ENCODE data around the gene GREM2.

DNA sequence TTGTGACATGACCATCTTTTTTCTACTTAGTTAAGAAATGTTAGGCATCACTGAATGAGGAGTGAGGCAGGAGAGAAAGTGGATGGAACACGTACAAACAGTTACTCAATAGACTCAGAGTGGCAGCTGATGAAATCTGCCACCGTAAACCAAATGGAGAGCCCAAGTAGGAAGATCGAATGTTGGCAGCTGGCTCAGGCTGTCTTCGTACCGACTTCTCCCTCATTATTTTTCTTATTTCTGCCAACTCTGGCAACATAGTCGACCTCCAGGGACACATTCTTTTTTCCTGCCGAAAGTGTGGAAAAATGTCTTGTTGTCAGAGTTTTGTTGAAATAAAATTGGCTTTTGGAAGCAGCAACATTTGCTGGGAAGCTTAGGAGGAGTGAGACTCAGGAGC lies 143.3 kb downstream of the GREM2 start:
- TF ChIP-seq CTCF (conservative IDR thresholded peaks at IDR 0.05; ENCODE audit: low read depth, low read length), result no peak
- no peak for TF ChIP-seq RAD21 (IDR thresholded peaks at IDR 0.05; ENCODE audit: low read length)
- TF ChIP-seq MXI1 (IDR thresholded peaks at IDR 0.05; ENCODE audit: borderline replicate concordance, low read depth, low read length), result no peak
- TF ChIP-seq RFX5 (IDR thresholded peaks at IDR 0.05; ENCODE audit: low read depth, low read length), result no peak
- TF ChIP-seq CEBPB (IDR thresholded peaks at IDR 0.05; ENCODE audit: low read depth, low read length), result peak; percentile 31; the same call in 1 of the 2 replicates
- TF ChIP-seq SMC3 (IDR thresholded peaks at IDR 0.05; ENCODE audit: low read depth, low read length), result no peak
- TF ChIP-seq RCOR1 (IDR thresholded peaks at IDR 0.05; ENCODE audit: insufficient replicate concordance, low read length), result no peak
- TF ChIP-seq MAZ (IDR thresholded peaks at IDR 0.05; ENCODE audit: borderline replicate concordance, low read depth, low read length), result no peak
- TF ChIP-seq, protein P1, sequence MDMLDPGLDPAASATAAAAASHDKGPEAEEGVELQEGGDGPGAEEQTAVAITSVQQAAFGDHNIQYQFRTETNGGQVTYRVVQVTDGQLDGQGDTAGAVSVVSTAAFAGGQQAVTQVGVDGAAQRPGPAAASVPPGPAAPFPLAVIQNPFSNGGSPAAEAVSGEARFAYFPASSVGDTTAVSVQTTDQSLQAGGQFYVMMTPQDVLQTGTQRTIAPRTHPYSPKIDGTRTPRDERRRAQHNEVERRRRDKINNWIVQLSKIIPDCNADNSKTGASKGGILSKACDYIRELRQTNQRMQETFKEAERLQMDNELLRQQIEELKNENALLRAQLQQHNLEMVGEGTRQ (IDR thresholded peaks at IDR 0.05; ENCODE audit: low read depth, low read length), result no peak

Measured in IMR-90 (cell line).